ENCODE data around the gene CBLB.

The CBLB gene

GRCh38 chr3:105869861-105870755, 1.3 kb upstream of the CBLB start:
- no peak for DNase-seq

- DNase-seq: no peak
These were observed 670 bp upstream of the CBLB start for GRCh38 chr3:105869531-105869833.

GRCh38 chr3:105868431-105868741, 426 bp downstream of the CBLB start:
- DNase-seq: peak; percentile 30

GRCh38 chr3:105867712-105868430, 941 bp downstream of the CBLB start:
- DNase-seq: no peak

GRCh38 chr3:105866656-105867653, 1.9 kb downstream of the CBLB start:
- no peak for DNase-seq

GRCh38 chr3:105865867-105866350, 2.9 kb downstream of the CBLB start:
- no peak for DNase-seq

GRCh38 chr3:105865016-105865623, 3.7 kb downstream of the CBLB start:
- no peak for DNase-seq

- DNase-seq: no peak
These were observed 4.6 kb downstream of the CBLB start for GRCh38 chr3:105864212-105864611.

GRCh38 chr3:105863608-105864007, 5.2 kb downstream of the CBLB start:
- no peak for DNase-seq

- DNase-seq: no peak
These were observed 6.6 kb downstream of the CBLB start for GRCh38 chr3:105862217-105862616.

- no peak for DNase-seq
These were observed 8.2 kb downstream of the CBLB start for GRCh38 chr3:105860641-105861040.

- DNase-seq: no peak
These were observed 10.8 kb downstream of the CBLB start for GRCh38 chr3:105858017-105858416.

- no peak for DNase-seq
These were observed 11.2 kb downstream of the CBLB start for GRCh38 chr3:105857601-105858000.

GRCh38 chr3:105856605-105857004, 12.2 kb downstream of the CBLB start:
- no peak for DNase-seq

- DNase-seq: peak; percentile 21
These were observed 14.9 kb downstream of the CBLB start for GRCh38 chr3:105853801-105854432.

GRCh38 chr3:105851582-105851981, 17.2 kb downstream of the CBLB start:
- no peak for DNase-seq

GRCh38 chr3:105851176-105851575, 17.6 kb downstream of the CBLB start:
- DNase-seq: no peak

- no peak for DNase-seq
These were observed 18.2 kb downstream of the CBLB start for GRCh38 chr3:105850593-105850992.

- no peak for DNase-seq
These were observed 20.0 kb downstream of the CBLB start for GRCh38 chr3:105848821-105849220.

- DNase-seq: no peak
These were observed 20.9 kb downstream of the CBLB start for GRCh38 chr3:105847865-105848264.

- DNase-seq: no peak
These were observed 21.4 kb downstream of the CBLB start for GRCh38 chr3:105847452-105847851.

- DNase-seq: no peak
These were observed 22.0 kb downstream of the CBLB start for GRCh38 chr3:105846809-105847208.

All from activated gamma-delta T cell (primary cell).